ENCODE results near the gene TMEM107.

The TMEM107 gene

GRCh38 chr17:8150194-8151119 is 25.7 kb downstream of the TMEM107 start:
- no peak for DNase-seq (ENCODE audit: low read depth in 2 of 2)

- no peak for DNase-seq (ENCODE audit: low read depth in 2 of 2)
These were observed 26.6 kb downstream of the TMEM107 start for GRCh38 chr17:8149419-8150193.

- DNase-seq (ENCODE audit: low read depth in 2 of 2): no peak
These were observed 27.6 kb downstream of the TMEM107 start for GRCh38 chr17:8148560-8148959.

GRCh38 chr17:8147805-8148404 is 28.3 kb downstream of the TMEM107 start:
- no peak for DNase-seq (ENCODE audit: low read depth in 2 of 2)

GRCh38 chr17:8147141-8147804 is 28.9 kb downstream of the TMEM107 start:
- DNase-seq (ENCODE audit: low read depth in 2 of 2): no peak

- no peak for DNase-seq (ENCODE audit: low read depth in 2 of 2)
These were observed 29.6 kb downstream of the TMEM107 start for GRCh38 chr17:8146381-8147140.

GRCh38 chr17:8145811-8146210 is 30.4 kb downstream of the TMEM107 start:
- DNase-seq (ENCODE audit: low read depth in 2 of 2): no peak

- DNase-seq (ENCODE audit: low read depth in 2 of 2): no peak
These were observed 31.6 kb downstream of the TMEM107 start for GRCh38 chr17:8144401-8145231.

GRCh38 chr17:8143581-8144400 is 32.4 kb downstream of the TMEM107 start:
- DNase-seq (ENCODE audit: low read depth in 2 of 2): no peak

- no peak for DNase-seq (ENCODE audit: low read depth in 2 of 2)
These were observed 33.1 kb downstream of the TMEM107 start for GRCh38 chr17:8142887-8143580.

- no peak for DNase-seq (ENCODE audit: low read depth in 2 of 2)
These were observed 33.9 kb downstream of the TMEM107 start for GRCh38 chr17:8142158-8142886.

- DNase-seq (ENCODE audit: low read depth in 2 of 2): no peak
These were observed 34.4 kb downstream of the TMEM107 start for GRCh38 chr17:8141741-8142140.

- DNase-seq (ENCODE audit: low read depth in 2 of 2): no peak
These were observed 35.1 kb downstream of the TMEM107 start for GRCh38 chr17:8141045-8141444.

GRCh38 chr17:8140065-8141029 is 35.8 kb downstream of the TMEM107 start:
- DNase-seq (ENCODE audit: low read depth in 2 of 2): no peak

GRCh38 chr17:8138672-8139371 is 37.4 kb downstream of the TMEM107 start:
- DNase-seq (ENCODE audit: low read depth in 2 of 2): peak; percentile 97 to 98

- DNase-seq (ENCODE audit: low read depth in 2 of 2): no peak
These were observed 37.9 kb downstream of the TMEM107 start for GRCh38 chr17:8138374-8138671.
